Smooth muscle cell of the brain vasculature (primary cell): ENCODE data around the gene TMEM171.

ENCODE experiments used
- DNase-seq: peaks from one replicate; pipeline ENCODE4 v3.0.0-alpha.2; 2012; ENCODE audit warnings: low read depth, low spot score

The TMEM171 gene, protein sequence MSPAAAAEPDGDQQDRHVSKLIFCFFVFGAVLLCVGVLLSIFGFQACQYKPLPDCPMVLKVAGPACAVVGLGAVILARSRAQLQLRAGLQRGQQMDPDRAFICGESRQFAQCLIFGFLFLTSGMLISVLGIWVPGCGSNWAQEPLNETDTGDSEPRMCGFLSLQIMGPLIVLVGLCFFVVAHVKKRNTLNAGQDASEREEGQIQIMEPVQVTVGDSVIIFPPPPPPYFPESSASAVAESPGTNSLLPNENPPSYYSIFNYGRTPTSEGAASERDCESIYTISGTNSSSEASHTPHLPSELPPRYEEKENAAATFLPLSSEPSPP

DNA sequence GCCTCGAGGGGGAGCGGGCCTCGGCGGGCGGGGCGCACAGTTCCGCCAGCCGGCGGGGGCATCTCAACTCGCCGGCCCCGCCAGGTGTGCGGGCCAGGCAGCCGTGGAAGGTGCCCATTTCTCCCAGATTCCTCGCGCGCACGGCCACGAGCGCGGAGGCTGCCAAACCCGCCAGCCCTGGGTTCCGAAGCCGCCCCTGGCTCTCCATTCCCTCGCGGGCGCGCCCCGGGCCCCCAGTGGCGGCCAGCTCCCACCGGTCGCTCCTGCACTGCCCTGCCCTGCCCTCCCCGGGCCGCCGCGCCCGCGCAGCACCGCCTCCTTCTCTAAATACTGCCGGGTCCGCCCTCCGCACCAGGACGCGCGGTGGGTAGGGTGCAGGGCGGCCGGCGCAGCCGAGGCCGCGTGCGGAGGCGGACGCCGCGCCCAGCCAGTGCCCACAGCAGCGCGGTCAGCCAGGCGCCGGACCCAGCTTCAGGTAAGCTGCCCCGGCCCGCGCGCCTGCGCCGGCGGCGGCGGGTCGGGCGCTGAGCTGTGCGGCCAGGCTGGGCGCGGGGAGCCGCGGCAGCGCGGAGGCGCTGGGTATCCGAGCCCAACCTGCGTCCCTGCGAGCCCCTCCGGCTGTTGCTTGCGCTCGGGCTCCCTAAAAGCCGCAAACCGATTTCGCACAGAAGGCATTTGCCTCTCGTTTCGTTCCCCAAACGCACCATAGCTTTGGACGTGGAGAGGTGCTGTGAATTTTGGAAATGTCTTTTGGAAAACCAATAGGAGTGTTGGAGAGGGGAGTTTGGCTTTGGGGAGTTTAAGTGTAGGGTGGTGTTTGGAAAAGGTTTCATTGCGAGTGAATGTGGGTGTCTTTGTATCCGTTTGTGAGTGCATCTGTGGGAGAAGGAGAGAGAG lies at the start of gene TMEM171:
TMEM171 (plus strand) TSS at position 354 of the 897 bp plus-strand sequence. CDS start 2,799 bp downstream, outside the sequence.
- no peak for DNase-seq

DNA sequence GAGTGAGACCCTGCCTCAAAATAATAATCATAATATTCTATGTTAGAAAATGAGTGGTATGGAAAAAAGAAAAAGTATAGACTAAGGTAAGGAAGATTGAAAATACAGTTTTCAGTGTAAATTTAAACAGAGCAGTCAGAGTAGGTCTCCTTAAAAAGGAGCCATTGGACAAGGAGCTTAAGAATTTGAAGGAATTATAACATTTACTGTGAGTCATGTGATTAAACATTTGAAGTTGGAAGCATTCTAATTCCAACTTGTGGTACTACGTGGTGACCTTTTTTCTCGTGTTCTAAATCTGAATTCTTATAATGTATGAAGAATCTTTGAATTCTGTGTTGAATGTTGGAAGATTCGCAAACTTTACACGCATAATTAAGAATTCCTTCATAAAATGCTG lies 39.3 kb upstream of the TMEM171 start:
- DNase-seq = no peak

DNA sequence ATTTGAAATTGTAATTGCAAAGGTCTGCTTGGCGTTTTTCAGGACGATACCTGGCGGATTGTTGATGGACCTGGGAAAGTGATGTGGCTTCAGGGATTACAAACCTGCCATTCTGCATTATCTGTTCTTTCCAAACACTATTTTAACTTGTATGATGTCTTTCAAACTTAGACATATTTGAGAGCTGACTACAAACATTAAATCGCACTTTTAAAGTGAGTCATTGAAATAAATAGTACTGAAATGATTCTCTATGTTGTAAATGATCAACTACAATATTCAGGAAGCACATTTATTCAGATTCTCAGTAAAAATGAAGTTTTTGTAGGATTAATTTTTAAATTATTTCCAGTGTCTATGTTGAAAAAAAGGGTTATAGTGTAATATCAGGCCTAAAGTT lies 32.3 kb upstream of the TMEM171 start:
- no peak for DNase-seq

DNA sequence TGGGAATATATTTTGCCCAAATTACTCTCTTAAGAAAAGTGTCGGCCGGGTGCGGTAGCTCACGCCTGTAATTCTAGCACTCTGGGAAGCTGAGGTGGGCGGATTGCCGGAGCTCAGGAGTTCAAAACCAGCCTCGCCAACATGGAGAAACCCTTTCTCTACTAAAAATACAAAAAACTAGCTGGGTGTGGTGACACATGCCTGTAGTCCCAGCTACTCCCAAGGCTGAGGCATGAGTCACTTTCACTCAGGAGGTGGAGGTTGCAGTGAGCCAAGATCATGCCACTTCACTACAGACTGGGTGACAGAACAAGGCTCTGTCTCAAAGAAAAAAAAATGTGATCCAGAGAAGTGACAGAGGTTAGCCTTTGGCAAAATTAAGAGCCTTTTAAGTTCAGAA lies 26.4 kb upstream of the TMEM171 start:
- no peak for DNase-seq

DNA sequence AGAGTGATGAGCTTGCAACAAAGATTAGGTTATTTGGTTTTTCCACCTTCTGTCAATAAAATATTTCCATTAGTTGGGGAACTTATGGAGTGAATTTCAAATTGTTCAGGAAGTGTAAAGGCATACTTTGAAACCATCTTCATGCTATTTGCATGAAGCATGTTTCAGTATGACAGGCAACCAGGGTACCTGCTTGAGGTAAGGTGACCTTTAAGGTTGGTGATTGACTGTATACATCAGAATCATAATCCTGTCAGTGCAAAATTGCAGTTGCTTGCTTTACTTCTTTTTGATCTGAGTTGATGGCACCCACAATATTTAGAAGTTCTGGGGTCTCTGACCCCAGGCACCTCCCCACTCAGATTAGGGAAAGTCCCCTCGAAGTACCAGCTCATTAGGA lies 26.0 kb upstream of the TMEM171 start:
- no peak for DNase-seq

DNA sequence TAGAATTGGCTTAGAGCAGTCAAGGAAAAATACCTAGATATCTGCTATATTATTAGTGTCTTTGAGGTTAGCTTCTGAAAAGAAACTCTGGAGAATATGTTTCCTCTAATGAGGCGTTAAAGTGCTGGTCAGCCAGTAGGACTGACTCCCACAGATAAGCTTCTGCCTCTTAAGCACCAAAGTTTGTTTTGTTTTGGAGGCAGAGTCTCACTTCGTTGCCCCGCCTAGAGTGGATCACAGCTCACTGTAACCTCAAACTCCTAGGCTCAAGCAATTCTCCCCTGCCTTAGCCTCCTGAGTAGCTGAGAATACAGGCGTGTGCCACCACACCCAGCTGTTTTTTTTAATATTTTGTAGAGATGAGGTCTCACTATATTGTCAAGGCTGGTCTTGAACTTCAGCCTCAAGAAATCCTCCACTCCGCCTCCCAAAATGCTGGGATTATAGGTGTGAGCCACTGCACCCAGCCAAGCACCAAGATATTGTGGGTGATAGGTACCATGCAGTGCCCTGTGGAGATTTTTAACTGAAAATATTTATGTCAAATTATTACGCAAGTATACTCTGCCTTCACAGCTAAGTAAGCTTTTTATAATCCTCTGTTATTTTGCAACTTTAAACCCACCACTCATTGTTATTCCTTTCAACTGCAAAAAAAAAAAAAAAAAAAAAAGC lies 24.7 kb upstream of the TMEM171 start:
- no peak for DNase-seq

DNA sequence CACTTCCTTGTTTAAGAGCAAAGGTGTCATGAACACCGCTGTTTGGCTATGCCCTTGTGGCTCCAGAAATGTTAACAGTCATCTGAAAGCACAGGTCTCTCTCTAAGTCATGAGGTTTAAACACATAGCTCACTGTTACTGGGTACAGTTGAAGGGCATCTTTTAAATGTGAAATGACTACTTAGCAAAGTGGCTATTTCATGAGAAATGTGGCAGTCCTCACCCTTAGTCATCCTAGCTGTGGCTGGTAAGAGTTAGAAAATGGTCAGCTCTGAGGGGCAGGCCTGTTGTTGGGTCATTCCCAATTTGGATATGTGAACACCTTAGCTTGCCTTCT lies 24.2 kb upstream of the TMEM171 start:
- no peak for DNase-seq

DNA sequence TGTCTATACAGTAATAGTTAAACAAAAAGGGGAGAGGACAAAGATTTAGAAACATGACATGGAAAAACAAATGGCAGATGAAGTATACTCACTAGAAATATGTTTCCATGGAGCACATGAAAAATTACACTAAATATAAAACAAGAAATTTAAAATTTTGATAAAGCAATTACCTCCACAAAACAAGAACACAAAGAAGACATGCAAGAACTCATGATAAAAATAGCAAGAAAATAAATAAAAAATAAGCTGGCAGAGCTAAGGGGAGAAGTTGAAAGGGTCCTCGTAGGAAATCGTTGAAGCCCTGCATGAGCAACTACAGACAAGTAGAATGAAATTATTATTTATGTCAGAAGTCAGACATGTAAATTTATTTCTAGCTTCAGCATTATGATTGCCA lies 22.6 kb upstream of the TMEM171 start:
- no peak for DNase-seq

DNA sequence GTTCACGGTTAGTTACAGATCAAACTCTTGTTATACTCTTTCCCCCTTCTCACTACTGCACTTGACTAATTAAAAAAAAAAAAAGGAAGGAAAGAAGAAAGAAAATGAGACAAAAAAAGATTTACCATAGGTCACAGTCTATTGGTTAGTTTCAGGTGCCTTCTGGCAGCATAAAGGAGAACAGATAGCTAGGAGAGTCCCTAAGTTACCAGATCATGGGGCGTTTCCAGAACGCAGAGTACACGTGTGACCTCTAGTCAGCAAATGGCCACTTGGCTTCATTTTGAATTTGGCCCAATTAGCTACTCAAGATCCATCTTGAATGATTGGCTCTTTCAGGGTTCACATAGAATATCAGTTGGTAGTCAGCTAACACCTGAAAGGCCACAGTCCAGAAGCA lies 20.3 kb upstream of the TMEM171 start:
- no peak for DNase-seq

DNA sequence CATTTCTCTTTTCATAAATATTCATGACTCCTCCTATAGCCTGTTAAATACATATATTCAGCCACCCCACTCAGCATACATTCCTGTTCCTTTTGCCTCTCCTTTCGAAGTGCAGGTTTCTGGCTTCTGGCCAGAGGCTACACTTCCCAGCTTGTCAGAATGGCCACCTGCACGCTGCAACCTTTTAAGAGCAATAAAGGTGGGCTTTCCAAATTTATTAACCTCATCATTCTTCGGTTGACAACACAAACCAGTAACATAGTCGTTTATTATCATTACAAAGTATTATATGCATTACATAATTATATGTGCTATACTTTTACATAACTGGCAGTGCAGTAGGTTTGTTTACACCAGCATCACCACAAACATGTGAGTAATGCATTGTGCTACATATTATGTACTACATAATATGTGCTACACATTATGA lies 16.5 kb upstream of the TMEM171 start:
- DNase-seq = no peak

DNA sequence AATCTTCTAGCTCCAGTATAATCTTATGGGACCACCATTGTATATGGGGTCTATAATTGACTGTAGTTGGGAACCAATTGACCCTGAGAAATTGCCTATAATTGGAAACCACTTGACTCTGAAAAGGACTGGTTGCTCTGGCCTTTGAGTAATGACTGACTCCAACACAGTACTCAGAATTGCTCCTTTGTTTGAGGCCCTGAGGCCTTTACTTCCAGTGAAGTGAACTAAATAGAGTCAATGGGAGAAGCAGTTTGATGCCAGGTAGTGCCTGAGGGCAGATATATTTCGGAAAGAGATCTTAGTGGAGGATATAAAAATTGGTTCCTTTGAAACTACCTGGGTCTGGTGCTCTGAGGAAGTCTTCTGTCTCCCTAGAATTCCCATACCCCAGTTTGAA lies 16.0 kb upstream of the TMEM171 start:
- no peak for DNase-seq

DNA sequence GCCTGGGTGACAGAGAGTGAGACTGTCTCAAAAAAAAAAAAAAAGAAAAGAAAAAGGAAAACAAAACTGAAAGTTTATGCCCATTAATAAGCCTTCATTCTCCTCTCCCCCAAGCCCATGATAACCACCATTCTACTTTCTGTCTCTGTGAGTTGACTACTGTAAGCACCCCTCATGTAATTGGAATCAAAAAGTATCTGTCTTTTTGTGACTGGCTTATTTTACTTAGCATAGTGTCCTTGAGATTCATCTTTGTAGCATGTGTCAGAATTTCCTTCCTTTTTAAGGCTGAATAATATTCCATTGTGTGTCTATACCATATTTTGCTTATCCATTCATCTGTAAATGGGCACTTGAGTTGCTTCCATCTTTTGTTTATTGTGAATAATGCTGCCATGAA lies 14.0 kb upstream of the TMEM171 start:
- no peak for DNase-seq

DNA sequence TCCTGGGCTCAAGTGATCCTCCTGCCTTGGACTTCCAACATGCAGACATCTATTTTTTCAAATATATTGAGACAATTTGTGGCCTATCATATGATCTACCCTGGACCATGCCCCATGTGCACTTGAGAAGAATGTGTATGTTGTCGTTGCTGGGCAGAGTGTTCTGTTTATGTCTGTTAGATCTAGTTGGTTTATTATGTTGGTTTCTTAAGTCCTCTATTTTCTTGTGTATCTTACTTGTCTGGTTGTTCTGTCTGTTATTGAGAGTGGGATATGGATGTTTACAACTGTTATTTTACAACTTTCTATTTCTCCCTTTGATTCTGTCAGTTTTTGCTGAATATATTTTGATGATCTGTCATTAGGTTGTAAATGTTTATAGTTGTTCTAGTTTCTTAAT lies 10.2 kb upstream of the TMEM171 start:
- DNase-seq = no peak

DNA sequence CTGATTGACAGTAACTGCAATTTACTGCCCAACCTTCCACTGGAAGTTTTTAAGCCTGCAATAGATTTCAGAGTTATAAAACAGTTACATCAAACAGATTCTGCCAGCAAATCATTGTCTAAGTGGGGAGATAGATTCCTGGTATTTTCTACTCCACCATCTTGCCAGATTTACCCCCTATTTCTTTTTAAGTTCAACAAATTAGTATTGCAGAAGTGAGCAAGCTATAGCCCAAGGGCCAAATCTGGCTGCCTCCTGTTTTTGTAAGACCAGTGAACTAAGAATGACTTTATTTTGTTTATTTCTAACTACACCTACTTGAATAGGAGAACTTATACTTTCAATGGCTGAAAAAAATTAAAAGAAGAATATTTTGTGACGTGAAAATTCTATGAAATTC lies 8.8 kb upstream of the TMEM171 start:
- no peak for DNase-seq

DNA sequence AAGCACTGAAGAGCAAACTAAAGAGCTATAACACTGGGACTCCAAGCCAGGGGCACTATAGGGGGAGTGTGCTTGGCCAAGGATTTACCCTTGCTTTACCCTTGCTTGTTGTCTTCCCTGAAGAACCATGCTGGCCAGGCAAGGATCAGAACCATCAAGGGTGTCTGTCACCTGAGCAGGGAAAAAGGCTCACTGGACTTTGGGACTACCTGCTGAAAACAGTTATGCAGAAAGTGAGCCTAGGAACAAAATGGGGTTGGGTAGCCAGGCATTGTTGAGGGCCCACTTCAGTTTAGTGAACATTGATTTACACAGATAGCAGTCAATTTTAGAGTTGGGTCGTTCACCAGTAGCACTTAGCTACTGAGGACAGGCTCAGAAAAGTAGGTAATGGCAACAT lies 8.0 kb upstream of the TMEM171 start:
- DNase-seq = no peak

DNA sequence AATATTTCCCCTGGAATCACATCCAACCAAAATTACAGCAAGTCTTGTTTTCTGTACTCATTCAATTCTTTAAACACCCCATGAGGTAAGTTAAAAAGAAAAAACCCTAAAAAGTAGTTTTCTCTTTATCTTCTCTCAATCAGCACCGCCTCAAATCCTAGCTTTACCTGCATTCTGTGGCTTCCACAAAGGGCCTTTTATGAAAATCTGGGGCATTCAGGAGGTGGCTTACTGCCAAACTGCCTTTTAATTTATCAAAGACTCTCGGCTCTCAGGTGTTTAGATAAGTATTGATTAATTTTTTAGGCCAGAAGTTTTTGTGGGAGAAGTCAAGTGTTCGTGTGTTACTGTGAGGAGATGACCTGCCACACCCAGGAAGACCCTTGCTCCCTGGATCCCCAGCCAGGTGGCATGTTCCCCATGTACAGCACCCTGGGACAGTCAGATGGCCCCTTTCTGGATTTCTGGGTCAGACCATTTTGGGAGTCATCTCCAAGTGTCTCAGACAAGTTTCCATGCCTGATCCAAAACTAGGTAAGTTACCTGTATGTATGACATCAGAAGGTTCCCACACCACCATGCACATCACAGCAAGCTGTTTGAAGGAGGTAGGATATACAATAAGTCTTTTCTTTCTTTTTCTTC lies 6.2 kb upstream of the TMEM171 start:
- DNase-seq = no peak

DNA sequence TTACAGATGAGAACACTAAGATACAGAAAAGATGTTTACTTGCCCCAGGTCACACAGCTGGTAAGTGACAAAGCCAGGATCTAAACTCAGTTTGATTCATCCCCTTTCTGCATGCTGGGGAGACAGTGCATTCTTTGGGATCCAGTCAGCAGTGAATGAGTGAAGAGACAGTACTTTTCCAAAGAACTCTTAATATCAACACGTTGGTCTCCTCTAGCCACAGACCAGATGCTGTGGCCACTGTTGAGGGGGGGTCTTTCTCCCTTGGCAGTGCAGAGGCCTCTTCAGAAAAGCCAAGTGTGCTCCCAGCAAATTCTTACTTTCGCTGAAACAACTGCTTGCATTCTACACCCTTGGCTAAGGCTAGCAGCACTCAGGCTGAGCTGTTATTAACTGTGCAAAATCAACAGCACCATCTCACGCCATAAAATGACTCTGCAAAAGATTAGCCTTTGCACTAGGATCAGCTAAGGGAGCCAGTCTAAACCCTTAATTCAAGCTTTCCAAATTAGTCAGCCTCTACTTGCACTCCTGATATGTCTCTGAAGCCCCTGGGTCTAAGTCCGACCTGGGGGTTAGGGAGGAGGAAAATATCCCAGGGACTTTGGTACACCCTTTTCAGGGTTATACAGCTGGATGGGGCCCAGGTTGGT lies 4.8 kb upstream of the TMEM171 start:
- peak; percentile 88 for DNase-seq

DNA sequence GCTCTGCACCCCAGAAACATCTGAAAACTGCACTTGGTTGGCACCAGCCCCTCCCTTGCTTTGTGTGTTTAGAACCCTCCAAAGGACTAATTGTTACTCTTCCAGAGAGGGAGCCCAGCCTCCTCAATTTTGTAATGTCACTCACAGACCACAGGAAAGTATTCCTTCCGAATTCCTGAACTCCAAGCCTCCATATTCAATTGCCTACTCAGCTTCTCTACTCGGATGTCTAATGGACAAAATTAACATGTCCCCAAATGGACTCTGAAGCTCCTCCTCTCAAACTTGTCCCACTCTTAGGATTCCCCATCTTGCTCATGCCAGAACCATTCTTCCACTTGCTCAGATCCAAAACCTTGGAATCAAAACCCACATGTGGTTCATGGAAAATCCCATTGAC lies 3.9 kb upstream of the TMEM171 start:
- no peak for DNase-seq

DNA sequence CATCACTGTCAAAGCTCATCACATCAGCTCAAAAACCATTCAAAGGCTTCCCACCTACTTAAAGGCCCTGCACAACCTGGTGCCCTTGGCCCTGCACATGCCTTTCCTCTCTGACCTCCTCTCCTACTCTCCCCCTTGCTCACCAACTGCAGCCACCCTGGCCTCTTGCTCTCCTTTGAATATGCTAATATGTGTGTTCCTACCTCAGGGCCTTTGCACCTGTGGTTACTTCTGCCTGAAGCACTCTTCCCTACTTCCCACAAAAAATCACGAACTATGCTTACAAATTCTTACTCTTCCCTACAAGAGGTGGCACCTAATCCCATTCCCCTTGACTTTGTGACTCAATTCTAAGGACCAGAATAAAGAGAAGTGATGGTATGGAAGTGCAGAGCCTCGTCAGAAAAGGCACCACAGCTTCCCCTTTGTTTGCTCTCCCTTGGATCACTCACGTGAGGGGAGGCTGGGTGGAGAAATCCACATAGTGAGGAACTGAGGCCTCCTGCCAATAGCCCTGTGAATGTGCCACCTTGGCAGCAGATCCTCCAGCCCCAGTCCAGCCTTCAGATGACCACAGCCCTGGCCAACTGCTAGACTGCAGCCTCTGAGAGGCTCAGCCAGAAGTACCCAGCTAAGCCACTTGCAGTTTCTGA lies 3.2 kb upstream of the TMEM171 start:
- no peak for DNase-seq

DNA sequence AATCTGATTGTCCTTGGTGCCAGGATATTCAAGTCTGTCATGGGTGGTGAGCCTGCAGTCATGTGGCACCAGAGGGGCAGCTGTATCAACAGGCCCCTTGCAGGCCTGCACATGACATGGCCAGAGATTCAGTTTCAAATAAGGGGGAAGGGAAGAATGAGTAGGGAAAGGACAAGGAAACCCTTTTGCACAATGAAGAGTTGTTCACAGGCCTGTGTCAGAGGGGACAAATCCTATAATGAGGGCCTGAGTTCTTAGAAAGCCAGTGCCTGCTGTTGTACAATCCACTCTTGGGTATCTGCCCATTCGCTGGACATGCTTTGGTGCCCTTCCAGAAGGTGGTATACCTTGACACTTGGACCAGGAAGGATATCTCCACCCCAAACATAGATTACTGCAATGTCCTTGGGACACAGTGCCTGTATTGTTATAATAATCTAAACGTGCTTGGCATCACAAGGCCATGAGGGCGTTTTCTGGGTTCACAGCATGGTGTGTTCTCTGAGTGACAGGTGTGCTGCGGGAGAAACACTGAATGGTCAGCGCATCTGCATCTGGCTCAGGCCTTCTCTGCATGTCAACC lies 1.9 kb upstream of the TMEM171 start:
- DNase-seq = no peak
